Kidney tubule cell (primary cell): ENCODE data around the gene CLEC10A.
"Not testable (repeated sequence)": the region's sequence is repeated elsewhere in the genome, so short reads cannot be mapped to it uniquely, and the experiment has no call there.

Experiments used
- DNase-seq: peaks from one replicate; pipeline ENCODE4 v3.0.0-alpha.2; 2018; ENCODE audit warnings: low spot score

Gene CLEC10A

DNA sequence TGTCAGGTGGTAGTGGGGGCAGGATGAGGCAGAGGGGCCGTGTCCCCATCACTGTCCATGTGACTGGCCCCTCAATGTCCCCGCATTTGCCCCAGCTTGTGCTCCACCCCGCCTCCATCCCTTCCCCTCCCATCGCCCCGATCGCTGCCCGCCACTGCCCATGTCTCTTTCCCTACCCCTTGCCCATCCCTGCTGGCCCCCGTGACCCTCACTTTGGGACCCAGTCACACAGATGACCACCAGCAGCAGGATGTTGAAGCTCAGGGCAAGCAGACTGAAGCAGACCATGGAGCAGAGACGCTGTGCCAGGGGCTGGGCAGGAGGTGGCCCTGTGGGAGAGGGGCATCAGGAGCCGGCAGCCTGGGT, 28.5 kb upstream of the CLEC10A start:
- DNase-seq: no peak

DNA sequence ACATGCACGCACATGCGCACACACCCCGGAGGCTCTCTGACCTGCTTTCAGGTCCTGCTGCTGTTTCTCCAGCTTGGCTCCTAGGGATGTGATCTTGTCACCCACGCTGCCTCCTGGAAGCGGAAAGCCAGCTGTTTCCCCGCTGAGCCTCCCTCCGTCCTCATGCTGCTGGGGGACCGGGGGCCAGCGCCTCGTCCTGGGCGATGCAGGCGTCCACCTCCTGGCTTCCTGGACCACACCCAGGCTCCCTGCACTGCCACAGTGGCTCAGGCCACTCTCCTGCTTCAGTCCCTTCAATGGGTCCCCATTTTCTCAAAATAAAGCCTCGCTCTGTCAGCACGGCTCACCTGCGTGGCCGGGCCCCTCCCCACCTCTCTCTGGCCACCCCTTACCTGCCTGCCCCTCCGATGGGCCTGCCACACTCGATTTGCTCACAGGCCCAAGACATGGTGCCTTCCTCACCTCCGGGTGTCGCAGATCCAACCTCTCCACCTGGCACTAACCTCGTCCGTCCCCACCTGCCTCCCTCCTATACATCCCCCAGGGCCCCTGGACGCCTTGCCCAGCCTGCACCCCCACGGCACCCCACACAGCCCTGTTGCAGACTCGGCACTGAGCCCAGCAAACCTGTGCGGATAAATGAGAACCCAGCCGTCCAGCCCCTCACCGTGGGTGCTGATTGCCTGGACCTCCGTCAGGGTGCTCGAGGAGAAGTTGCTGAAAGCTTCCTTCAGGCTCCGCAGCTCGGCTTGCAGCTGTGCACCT, 27.9 kb upstream of the CLEC10A start:
- DNase-seq: no peak

GRCh38 chr17:7107012-7107754, 27.1 kb upstream of the CLEC10A start:
- no peak for DNase-seq

DNA sequence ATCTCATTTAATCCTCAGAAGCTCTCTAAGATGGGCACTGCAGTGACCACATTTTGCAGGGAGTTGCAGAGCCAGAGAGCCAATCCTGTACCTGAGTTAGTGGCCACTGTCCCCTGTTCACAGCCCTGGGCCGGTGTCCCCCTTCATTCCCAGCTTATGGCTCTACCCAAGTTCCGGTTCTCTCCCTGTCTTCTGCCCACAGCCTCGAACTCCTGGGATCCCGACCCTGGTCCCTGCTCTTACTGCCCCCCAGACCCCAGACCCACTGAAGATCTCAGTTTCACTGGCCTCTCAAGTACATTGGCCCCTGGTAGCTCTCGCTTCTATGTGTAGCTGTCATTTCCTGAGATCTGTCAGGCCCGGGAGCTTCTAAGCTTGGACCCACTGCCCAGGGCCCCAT, 22.4 kb upstream of the CLEC10A start:
- DNase-seq: no peak

GRCh38 chr17:7101531-7101930, 21.5 kb upstream of the CLEC10A start:
- DNase-seq: no peak

GRCh38 chr17:7100641-7101379, 20.8 kb upstream of the CLEC10A start:
- not testable (repeated sequence) for DNase-seq

- no peak for DNase-seq
These were observed 18.9 kb upstream of the CLEC10A start for GRCh38 chr17:7098802-7099459.

DNA sequence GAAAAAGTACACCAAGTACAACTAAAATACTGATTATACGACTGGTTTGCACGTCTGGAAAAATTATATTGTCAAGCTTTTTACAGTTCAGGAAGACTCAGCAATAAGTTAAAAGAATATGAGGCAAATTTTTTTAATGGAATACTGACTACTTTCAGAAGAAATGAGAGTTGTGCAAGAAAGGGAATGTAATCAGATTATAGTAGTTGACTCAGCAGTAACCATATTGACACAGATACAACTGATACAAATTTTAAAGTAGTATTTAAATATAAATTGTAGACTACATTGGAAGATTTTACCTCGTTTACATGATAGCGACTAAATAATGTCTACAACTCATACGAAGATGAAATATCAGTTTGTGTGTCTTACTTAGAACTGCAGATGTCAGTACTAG, 17.9 kb upstream of the CLEC10A start:
- no peak for DNase-seq

- no peak for DNase-seq
These were observed 15.6 kb upstream of the CLEC10A start for GRCh38 chr17:7095625-7096024.

GRCh38 chr17:7094652-7095019, 14.6 kb upstream of the CLEC10A start:
- DNase-seq: no peak

DNA sequence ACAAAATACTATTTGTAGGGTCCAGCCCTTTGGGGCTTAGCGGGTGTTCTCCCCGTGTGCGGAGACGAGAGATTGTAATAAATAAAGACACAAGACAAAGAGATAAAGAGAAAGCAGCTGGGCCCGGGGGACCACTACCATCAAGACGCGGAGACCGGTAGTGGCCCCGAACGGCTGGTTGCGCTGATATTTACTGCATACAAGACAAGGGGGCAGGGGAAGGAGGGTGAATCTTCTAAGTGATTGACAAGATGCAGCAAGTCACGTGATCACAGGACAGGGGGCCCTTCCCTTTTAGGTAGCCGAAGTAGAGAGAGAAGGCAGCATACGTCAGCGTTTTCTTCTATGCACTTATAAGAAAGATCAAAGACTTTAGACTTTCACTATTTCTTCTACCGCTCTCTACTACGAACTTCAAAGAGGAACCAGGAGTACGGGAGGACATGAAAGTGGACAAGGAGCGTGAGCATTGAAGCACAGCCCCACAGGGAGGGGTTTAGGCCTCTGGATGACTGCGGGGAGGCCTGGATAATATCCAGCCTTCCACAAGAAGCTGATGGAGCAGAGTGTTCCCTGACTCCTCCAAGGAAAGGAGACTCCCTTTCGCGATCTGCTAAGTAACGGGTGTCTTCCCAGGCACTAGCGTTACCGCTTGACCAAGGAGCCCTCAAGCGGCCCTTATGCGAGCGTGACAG, 11.4 kb upstream of the CLEC10A start:
- DNase-seq: not testable (repeated sequence)

- not testable (repeated sequence) for DNase-seq
These were observed 9.5 kb upstream of the CLEC10A start for GRCh38 chr17:7089570-7089969.

- DNase-seq: peak; percentile 26
These were observed 8.4 kb upstream of the CLEC10A start for GRCh38 chr17:7088442-7088841.

GRCh38 chr17:7084088-7084487, 4.0 kb upstream of the CLEC10A start:
- no peak for DNase-seq

GRCh38 chr17:7083592-7083991, 3.5 kb upstream of the CLEC10A start:
- DNase-seq: peak; percentile 9

GRCh38 chr17:7081341-7082062, 1.5 kb upstream of the CLEC10A start:
- DNase-seq: no peak

GRCh38 chr17:7080456-7081041, 498 bp upstream of the CLEC10A start:
- no peak for DNase-seq

DNA sequence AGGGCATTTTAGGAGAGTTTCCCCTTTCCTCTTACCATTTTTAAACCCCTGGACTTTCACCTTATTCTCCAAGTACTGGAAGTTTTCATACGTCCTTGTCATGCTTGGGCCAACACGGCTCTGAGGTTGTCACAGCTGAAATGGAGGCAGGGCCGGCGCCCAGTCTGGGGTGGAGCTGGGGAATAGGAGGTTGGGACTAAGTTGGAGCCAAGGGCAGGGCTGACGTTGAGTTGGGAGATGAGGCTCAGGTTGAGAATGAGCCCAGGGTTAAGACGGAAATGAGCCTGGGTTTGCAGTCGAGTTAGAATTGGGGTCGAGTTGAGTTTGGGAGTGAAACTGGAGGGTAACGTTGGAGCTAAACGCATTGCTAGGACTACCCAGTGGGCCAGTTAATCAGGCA, 1.3 kb downstream of the CLEC10A start:
- no peak for DNase-seq

- no peak for DNase-seq
These were observed 2.0 kb downstream of the CLEC10A start for GRCh38 chr17:7077911-7078546.

DNA sequence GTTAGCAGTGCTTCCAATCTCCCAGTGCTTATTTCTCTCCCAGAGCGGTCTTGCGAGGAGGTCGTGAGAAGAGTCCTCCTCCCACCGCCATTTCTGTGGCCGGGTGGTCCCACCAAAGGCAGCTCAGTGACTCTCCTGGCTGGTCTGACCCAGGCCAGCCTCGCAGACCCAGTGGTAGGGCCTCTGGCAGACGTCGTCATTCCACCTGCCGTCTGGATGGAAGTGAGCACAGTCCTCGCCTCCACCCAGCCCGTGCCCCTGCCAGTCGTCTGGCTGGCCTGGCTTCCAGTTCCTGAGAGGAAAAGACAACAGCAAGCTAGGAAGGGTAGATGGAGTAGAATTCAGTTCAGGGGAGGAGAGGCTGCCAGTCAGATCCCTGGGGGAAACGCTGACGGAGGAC, 5.1 kb downstream of the CLEC10A start:
- DNase-seq: no peak
